MM.1S (cell line): ENCODE measurements around the gene GNPTAB.

Experiments
- CTCF ChIP-seq: fragments of 300-600 bp; sonication (generic); IDR thresholded peaks from 2 replicates; pipeline ENCODE4 v1.5.1; 2016; ENCODE audit warnings: antibody characterized with exemption, low read length, mixed read lengths
- EZH2 ChIP-seq: fragments of 300-600 bp; sonication (generic); optimal IDR thresholded peaks from 2 replicates; pipeline ENCODE3; 2017; ENCODE audit warnings: low read depth, mild to moderate bottlenecking, antibody characterized with exemption, low read length, mixed read lengths
- EZH2phosphoT487 ChIP-seq: fragments of 300-600 bp; sonication (generic); IDR thresholded peaks from 2 replicates; pipeline ENCODE4 v1.6.1; 2018; ENCODE audit warnings: antibody characterized with exemption, low read length

- TF ChIP-seq CTCF, result no peak
- TF ChIP-seq EZH2, result no peak
- TF ChIP-seq EZH2phosphoT487, result no peak
Measured at GRCh38 chr12:101740980-101741379, 89.8 kb downstream of the GNPTAB start.
